Prostate gland (tissue), 2 donors: ENCODE measurements around the gene CEP70.

Source experiments
- POLR2A ChIP-seq: fragments of 450-650 bp; IDR thresholded peaks from one replicate; pipeline ENCODE4 v1.6.1; 2016; ENCODE audit warnings: antibody characterized with exemption, mild to moderate bottlenecking
- TF ChIP-seq, protein P1 (sequence below), 4 experiments: fragments of 200-600 bp in 2 of 4; fragments of 450-650 bp in 2 of 4; sonication (generic) in 2 of 4; IDR thresholded peaks; 1 replicate in 3 of 4; 2 replicates in 1 of 4; pipeline ENCODE4 v1.5.1; 2016 to 2019; ENCODE audit warnings: antibody characterized with exemption in 4 of 4, mild to moderate bottlenecking in 2 of 4, moderate library complexity in 2 of 4

DNA sequence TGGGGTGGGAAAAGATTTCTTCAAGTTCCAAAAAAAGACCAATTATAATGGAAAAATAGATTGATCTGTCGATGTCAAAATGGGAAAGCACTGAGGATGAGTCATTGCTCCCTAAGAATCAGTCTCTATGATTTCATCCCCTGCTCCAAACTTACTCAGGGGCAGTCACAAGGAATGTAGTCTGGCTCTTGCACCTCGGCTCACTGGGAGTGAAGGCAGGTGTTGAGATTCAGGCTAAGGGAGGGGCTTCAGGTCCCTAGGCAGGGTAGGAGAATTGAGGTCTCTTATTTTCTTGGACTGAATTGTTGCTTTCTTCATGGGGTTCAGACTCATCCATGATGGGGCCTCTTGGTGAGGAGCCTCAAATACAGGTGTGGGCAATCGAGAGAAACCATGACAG is 145.4 kb downstream of the CEP70 start:
- TF ChIP-seq, protein P1, sequence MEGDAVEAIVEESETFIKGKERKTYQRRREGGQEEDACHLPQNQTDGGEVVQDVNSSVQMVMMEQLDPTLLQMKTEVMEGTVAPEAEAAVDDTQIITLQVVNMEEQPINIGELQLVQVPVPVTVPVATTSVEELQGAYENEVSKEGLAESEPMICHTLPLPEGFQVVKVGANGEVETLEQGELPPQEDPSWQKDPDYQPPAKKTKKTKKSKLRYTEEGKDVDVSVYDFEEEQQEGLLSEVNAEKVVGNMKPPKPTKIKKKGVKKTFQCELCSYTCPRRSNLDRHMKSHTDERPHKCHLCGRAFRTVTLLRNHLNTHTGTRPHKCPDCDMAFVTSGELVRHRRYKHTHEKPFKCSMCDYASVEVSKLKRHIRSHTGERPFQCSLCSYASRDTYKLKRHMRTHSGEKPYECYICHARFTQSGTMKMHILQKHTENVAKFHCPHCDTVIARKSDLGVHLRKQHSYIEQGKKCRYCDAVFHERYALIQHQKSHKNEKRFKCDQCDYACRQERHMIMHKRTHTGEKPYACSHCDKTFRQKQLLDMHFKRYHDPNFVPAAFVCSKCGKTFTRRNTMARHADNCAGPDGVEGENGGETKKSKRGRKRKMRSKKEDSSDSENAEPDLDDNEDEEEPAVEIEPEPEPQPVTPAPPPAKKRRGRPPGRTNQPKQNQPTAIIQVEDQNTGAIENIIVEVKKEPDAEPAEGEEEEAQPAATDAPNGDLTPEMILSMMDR (IDR thresholded peaks at IDR 0.05) = no peak
- TF ChIP-seq POLR2A = no peak
